HEK293T (cell line): Measurements from ENCODE around the gene EWSR1.

Experiments used
- ARNT ChIP-seq: fragments of 450-650 bp; IDR thresholded peaks from 2 replicates; pipeline ENCODE4 v1.6.1; 2017; ENCODE audit warnings: mild to moderate bottlenecking
- ELF4 ChIP-seq: fragments of 450-650 bp; IDR thresholded peaks from 2 replicates; pipeline ENCODE4 v1.6.1; 2017; ENCODE audit warnings: antibody characterized with exemption
- FOXA1 ChIP-seq: fragments of 450-650 bp; IDR thresholded peaks from 2 replicates; pipeline ENCODE4 v1.6.1; 2016; ENCODE audit warnings: mild to moderate bottlenecking
- FOXK2 ChIP-seq: fragments of 450-650 bp; IDR thresholded peaks from 2 replicates; pipeline ENCODE4 v1.6.1; 2016; ENCODE audit warnings: mild to moderate bottlenecking
- FOXM1 ChIP-seq: fragments of 450-650 bp; IDR thresholded peaks from 2 replicates; pipeline ENCODE4 v1.6.1; 2017; ENCODE audit warnings: mild to moderate bottlenecking, borderline replicate concordance
- HDGF ChIP-seq: fragments of 450-650 bp; IDR thresholded peaks from 2 replicates; pipeline ENCODE4 v1.6.1; 2017; ENCODE audit warnings: antibody characterized with exemption, borderline replicate concordance
- SP1 ChIP-seq: fragments of 450-650 bp; IDR thresholded peaks from 2 replicates; pipeline ENCODE4 v1.6.1; 2017
- SUZ12 ChIP-seq: fragments of 450-650 bp; IDR thresholded peaks from 2 replicates; pipeline ENCODE4 v1.6.1; 2016; ENCODE audit warnings: mild to moderate bottlenecking
- TARDBP ChIP-seq: fragments of 450-650 bp; IDR thresholded peaks from 2 replicates; pipeline ENCODE4 v1.6.1; 2016
- ZNF384 ChIP-seq: fragments of 450-650 bp; IDR thresholded peaks from 2 replicates; pipeline ENCODE4 v1.6.1; 2016
- TF ChIP-seq, protein P1 (sequence below): fragments of 450-650 bp; IDR thresholded peaks from 2 replicates; pipeline ENCODE4 v1.6.1; 2016

DNA sequence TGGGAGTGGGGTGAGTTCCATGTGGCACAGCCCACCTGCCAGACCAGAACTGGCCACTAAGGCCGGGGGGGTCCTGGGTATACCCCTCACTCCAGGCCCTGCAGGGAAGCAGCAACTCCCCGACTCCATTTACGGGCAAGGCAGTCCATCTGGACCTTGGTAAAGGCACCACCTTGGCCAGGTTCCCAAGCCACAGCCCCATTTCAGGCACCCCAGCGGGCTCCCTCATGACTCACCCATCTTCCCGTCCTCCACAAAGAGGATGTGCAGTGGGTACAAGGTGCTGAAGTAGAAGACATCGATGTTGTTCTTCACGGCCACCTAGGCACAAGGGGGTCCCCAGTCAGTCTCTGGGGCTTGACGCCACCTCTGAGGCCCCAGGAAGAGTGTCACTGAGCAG is 63.1 kb downstream of the EWSR1 start:
- TF ChIP-seq FOXM1 (no peak), FOXA1 (no peak), ZNF384 (no peak), FOXK2 (no peak), ARNT (no peak), SP1 (no peak), ELF4 (no peak), TARDBP (no peak), SUZ12 (no peak), HDGF (no peak)
- TF ChIP-seq, protein P1, sequence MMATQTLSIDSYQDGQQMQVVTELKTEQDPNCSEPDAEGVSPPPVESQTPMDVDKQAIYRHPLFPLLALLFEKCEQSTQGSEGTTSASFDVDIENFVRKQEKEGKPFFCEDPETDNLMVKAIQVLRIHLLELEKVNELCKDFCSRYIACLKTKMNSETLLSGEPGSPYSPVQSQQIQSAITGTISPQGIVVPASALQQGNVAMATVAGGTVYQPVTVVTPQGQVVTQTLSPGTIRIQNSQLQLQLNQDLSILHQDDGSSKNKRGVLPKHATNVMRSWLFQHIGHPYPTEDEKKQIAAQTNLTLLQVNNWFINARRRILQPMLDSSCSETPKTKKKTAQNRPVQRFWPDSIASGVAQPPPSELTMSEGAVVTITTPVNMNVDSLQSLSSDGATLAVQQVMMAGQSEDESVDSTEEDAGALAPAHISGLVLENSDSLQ, result no peak
